T-helper 2 cell (primary cell): ENCODE measurements around the gene ADPRM.
A peak's percentile ranks its signal among the peaks of the same experiment; 100 is the strongest.
"Not testable (repeated sequence)": the region's sequence is repeated elsewhere in the genome, so short reads cannot be mapped to it uniquely, and the experiment has no call there.

Experiments used
- DNase-seq, 5 experiments: peaks; one replicate each; pipeline versions ENCODE4 v3.0.0 to v3.0.0-alpha.2; 2012 to 2022

ADPRM gene

GRCh38 chr17:10699856-10700255 is 2.5 kb downstream of the ADPRM start:
- DNase-seq, result peak in 1 of 5 experiments; percentile 69

- no peak for DNase-seq
These were observed 5.2 kb downstream of the ADPRM start for GRCh38 chr17:10702574-10702973.

- no peak for DNase-seq
These were observed 8.3 kb downstream of the ADPRM start for GRCh38 chr17:10705727-10706126.

GRCh38 chr17:10713318-10713717 is 15.9 kb downstream of the ADPRM start:
- DNase-seq, result no peak

GRCh38 chr17:10716218-10716617 is 18.8 kb downstream of the ADPRM start:
- DNase-seq, result no peak

- DNase-seq, result no peak
These were observed 21.2 kb downstream of the ADPRM start for GRCh38 chr17:10718547-10718946.

- no peak for DNase-seq
These were observed 27.3 kb downstream of the ADPRM start for GRCh38 chr17:10724546-10725195.

GRCh38 chr17:10725262-10725661 is 27.9 kb downstream of the ADPRM start:
- DNase-seq, result no peak

- peak in 1 of 5 experiments; percentile 37 for DNase-seq
These were observed 28.8 kb downstream of the ADPRM start for GRCh38 chr17:10726196-10726595.

GRCh38 chr17:10727192-10727591 is 29.8 kb downstream of the ADPRM start:
- DNase-seq, result peak in 1 of 5 experiments; percentile 76

GRCh38 chr17:10728331-10728892 is 31.0 kb downstream of the ADPRM start:
- DNase-seq, result no peak

- peak in 1 of 5 experiments; percentile 26 for DNase-seq
These were observed 32.2 kb downstream of the ADPRM start, which contains the start of gene TMEM220 for GRCh38 chr17:10729334-10730193. TMEM220 (minus strand) TSS chr17:10730023; CDS start chr17:10729851, 172 bp downstream.

GRCh38 chr17:10730247-10730646 is 32.9 kb downstream of the ADPRM start:
- peak in 1 of 5 experiments; percentile 5 for DNase-seq

GRCh38 chr17:10731408-10731879 is 34.0 kb downstream of the ADPRM start:
- no peak for DNase-seq

- not testable (repeated sequence) for DNase-seq
These were observed 34.7 kb downstream of the ADPRM start for GRCh38 chr17:10732121-10732520.

GRCh38 chr17:10733666-10734065 is 36.3 kb downstream of the ADPRM start:
- no peak for DNase-seq

- no peak for DNase-seq
These were observed 37.9 kb downstream of the ADPRM start for GRCh38 chr17:10735251-10735650.

- DNase-seq, result no peak
These were observed 38.4 kb downstream of the ADPRM start for GRCh38 chr17:10735821-10736220.

- DNase-seq, result peak in 1 of 5 experiments; percentile 31
These were observed 39.8 kb downstream of the ADPRM start for GRCh38 chr17:10737168-10737622.

GRCh38 chr17:10737736-10738135 is 40.3 kb downstream of the ADPRM start:
- DNase-seq, result no peak

GRCh38 chr17:10738521-10739258 is 41.3 kb downstream of the ADPRM start:
- DNase-seq, result no peak

- DNase-seq, result no peak
These were observed 42.0 kb downstream of the ADPRM start for GRCh38 chr17:10739386-10739785.
